G401.6 (cell line): ENCODE measurements around the gene OR6B1.
"Not testable (repeated sequence)": the region's sequence is repeated elsewhere in the genome, so short reads cannot be mapped to it uniquely, and the experiment has no call there.

Source experiments
- FAIRE-seq: peaks from 2 replicates; lab custom pipeline; 2012; peaks lifted over from hg19 to GRCh38; lab: Jason Lieb, UNC

OR6B1 gene

GRCh38 chr7:144006029-144006691 is 6.0 kb downstream of the OR6B1 start:
- FAIRE-seq: no peak

DNA sequence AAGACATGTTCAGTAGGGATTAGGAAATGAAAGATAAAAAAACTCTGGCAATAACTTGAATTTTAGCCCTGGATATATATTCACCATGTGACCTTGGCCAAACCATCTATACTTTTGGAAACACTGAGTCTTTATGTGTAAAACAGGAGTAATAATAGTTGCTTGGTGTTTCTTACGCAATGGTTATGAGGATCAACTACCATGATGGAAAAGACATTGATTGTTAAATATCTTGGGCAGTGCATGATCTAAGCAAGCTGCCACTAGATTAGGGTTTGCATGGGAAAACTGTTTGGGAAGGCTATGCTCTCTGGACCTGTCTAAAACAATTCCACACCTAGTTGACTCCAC is 6.5 kb downstream of the OR6B1 start:
- FAIRE-seq: no peak

- no peak for FAIRE-seq
Measured at GRCh38 chr7:144009361-144009760, 9.2 kb downstream of the OR6B1 start.

DNA sequence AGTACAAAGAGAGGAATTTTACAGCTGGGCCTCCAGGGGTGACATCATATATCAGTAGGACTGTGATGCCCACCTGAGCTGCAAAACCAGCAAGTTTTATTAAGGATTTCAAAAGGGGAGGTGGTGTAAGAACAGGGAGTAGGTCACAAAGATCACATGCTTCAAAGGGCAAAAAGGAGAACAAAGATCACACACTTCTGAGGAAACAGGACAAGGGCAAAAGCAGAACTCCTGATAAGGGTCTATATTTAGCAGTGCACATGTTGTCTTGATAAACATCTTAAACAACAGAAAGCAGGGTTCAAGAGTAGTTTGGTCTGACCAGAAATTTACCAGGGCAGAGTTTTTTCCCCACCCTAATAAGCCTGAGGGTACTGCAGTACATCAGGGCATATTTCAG is 9.9 kb downstream of the OR6B1 start:
- not testable (repeated sequence) for FAIRE-seq

DNA sequence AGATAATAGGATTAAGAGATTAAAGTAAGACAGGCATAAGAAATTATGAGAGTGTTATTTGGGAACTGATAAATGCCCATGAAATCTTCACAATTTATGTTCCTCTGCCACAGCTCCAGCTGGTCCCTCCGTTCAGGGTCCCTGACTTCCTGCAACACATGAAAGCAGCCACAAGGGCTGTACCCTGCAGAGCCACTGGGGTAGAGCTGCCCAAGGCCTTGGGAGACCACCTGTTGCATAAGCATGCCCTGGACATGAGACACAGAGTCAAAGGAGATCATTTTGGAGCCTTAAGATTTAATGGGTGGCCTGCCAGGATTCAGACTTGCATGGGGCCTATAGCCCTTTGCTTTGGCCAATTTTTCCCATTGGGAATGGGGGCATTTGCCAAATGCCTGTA is 10.7 kb downstream of the OR6B1 start:
- not testable (repeated sequence) for FAIRE-seq

GRCh38 chr7:144011458-144012230 is 11.5 kb downstream of the OR6B1 start:
- FAIRE-seq: no peak

DNA sequence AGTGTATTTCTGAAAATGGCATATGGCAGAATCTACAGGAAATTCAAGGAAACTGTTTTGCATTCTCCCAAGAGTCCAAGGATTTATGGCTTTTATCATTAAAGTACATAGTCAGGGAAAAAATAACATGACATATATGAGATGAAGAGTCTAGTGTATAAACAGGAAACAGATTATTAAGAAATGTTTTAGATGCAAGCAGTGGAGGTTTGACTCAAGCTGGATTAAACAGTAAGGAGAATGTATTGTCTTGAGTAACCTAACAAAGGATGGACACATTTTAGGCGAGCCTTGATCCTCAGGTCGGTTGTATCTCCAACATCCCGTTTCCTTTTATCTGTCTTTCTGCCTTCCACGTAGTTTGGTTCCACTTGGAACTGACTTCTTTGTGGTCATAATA is 17.9 kb downstream of the OR6B1 start:
- no peak for FAIRE-seq

DNA sequence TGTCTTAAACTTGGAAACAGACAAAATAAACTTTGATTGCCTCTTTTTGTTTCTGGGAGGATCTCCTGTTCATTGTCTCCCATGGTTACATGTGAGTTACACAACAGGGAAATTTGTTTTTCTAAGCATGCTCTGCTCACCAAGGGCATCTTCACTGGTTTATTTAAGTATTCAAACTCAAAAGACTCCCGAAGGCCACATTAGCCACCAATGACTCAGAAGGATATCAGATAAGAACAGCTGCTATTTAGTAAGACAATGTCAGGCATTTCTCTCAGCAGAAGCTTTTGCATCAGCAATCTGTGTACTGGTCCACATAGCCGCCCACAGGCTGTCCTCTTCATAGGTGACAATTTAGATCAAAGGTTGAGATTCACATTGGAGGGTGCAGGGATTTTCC is 19.3 kb downstream of the OR6B1 start:
- no peak for FAIRE-seq

DNA sequence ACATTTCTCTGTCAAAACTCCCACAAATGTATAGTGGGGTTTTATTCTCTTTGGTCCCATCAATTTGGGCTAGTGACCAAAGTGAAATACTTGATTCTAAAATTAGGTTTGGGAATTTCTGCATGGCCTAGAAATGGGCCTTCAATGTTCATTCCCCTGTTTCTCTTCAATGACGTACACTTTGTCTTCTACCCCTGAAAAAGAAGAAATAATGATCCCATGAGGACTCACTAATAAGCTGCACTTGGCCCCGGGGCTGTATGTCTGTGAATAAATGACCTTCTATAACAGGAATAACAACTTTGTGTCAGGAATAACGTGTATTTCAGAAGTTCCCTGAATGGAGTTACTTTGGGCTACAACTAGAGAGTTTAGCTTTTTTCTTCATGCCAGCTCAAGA is 20.2 kb downstream of the OR6B1 start:
- no peak for FAIRE-seq

GRCh38 chr7:144022169-144022568 is 22.0 kb downstream of the OR6B1 start:
- FAIRE-seq: no peak

DNA sequence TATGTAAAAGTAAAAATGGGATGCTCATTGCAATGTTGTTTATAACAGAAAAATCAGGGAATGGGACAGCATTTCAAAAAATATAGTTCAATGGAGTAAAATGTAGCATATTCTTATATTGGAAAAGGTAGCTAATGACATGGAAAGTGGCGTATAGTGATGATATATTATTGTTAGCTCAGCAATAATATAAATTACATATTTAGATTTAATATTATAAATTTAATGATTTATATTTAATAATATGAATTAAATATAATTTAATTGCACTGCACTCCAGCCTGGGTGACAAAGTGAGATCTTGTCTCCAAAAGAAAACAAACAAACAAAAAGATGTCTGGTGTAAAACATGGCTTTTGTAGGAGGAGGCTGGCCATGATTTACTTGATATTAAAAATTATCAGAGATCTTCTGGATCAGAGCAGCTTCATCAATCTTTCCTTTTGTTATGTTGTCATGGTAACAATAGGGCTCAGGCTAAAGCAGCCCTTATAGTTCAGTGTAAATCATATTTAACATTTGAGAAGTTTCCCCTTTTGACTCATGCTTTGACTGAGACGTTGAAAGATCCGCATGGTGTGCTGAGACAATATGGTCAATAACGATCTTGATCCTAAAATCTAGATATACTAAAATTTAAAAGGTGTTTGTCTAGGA is 23.2 kb downstream of the OR6B1 start:
- FAIRE-seq: no peak

DNA sequence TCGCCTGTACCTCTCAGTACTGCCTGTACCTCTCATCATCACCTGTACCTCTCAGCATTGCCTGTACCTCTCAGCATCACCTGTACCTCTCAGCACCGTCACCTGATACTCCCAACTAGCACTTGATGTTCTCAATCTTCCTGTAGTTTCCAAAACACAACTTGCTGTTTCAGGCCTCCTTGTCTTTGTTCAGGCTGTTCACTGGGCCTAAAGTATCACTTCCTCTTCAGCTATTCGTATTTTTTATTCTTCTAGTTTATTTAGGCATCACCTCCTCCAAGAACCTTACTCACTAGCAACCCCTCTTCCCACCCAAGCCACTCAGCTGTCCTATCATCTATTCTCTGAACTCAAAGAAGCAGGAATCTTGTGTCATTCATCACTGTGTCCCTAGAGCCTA is 24.1 kb downstream of the OR6B1 start:
- no peak for FAIRE-seq

- no peak for FAIRE-seq
Measured at GRCh38 chr7:144026203-144026883, 26.2 kb downstream of the OR6B1 start.

GRCh38 chr7:144027070-144027469 is 26.9 kb downstream of the OR6B1 start:
- no peak for FAIRE-seq

GRCh38 chr7:144027974-144028373 is 27.9 kb downstream of the OR6B1 start:
- FAIRE-seq: no peak

GRCh38 chr7:144028547-144028946 is 28.4 kb downstream of the OR6B1 start:
- no peak for FAIRE-seq

DNA sequence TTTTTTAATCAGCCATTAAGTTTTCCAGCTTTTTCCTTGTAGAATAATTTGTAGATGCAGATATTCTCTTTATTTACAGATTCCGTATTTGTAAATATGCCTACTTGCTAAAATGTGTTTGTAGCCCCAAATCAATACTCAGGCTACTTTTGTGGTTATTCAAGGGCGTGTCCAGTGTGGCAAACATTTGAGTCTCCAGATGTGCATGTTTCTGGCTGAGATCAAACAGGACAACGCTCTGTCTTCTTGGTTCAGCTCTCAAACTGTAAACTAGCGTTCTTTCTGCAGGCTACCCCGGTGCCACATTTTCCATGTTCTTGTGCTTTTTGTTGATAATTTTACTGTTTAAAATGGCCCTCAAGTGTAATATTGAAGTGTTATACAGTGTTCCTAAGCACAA is 32.4 kb downstream of the OR6B1 start:
- no peak for FAIRE-seq

DNA sequence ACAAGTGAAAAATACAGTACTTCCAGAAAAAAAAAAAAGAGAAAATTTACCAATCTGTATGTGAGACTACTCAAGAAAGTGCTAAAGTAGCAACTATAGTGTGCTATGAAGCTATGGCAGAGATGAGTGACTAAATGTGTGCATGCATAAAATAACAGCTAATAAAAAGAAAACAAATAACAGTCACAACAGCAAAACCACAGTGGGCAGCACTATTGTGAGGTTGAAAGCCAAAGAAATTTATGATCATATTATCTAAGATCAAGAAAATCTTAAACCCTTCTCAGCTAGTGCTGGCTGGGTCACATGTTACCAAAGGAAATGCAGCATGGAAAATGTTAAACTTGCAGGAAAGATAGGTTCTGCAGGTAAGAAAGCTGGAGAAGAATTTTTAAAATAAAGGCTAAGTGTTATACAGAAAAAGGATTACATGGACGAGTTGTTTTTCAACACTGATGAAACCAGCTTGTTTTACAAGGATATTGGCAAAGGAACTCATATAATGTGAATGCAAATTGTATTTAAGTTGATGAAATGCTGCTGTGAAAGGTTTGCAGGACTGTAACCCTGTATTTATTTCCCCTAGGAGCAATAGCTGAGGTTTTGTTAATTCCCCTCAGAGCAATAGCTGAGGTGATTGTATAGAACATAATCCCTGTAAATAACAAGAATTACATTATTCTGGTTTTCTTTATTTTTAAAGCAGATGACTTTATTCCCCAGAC is 33.0 kb downstream of the OR6B1 start:
- FAIRE-seq: no peak

- no peak for FAIRE-seq
Measured at GRCh38 chr7:144035385-144035784, 35.3 kb downstream of the OR6B1 start.

- no peak for FAIRE-seq
Measured at GRCh38 chr7:144036302-144036885, 36.3 kb downstream of the OR6B1 start.

- no peak for FAIRE-seq
Measured at GRCh38 chr7:144037414-144038035, 37.4 kb downstream of the OR6B1 start.
